Measurements from ENCODE around the gene WDR44. TPM values are rescaled to one million over a fixed set of nuclear protein-coding genes. Genes with fewer than 3 reads are reported as not detected.
A peak's percentile ranks its signal among the peaks of the same experiment; 100 is the strongest.
"Not testable (repeated sequence)": the region's sequence is repeated elsewhere in the genome, so short reads cannot be mapped to it uniquely, and the experiment has no call there.

Gene WDR44
- 20.9 and 25.3 TPM in 2 replicates for total RNA-seq (ENCODE audit: low replicate concordance)

- no peak for TF ChIP-seq CTCF (IDR thresholded peaks at IDR 0.05; ENCODE audit: insufficient read depth, low read length)
- DNase-seq (ENCODE audit: low read depth): peak; percentile 94
- peak within 1 kb of the TSS; percentile 77 for H3K4me3 ChIP-seq (ENCODE audit: low read depth, low read length)
Observed at GRCh38 chrX:118345464-118346257, at the start of gene WDR44. Gene WDR44, plus strand, starts transcription at chrX:118346106. Its CDS starts 398 bp downstream, at chrX:118346504.

- not testable (repeated sequence) for DNase-seq (ENCODE audit: low read depth); H3K4me3 ChIP-seq (ENCODE audit: low read depth, low read length)
Observed at GRCh38 chrX:118305827-118306226, 40.1 kb upstream of the WDR44 start.

- H3K4me3 ChIP-seq (ENCODE audit: low read depth, low read length): no peak overlapping the region
- DNase-seq (ENCODE audit: low read depth): no peak
- no peak for TF ChIP-seq CTCF (IDR thresholded peaks at IDR 0.05; ENCODE audit: insufficient read depth, low read length)
Observed at GRCh38 chrX:118315529-118315928, 30.4 kb upstream of the WDR44 start.

- TF ChIP-seq CTCF (IDR thresholded peaks at IDR 0.05; ENCODE audit: insufficient read depth, low read length): no peak
- H3K4me3 ChIP-seq (ENCODE audit: low read depth, low read length): no peak overlapping the region
- no peak for DNase-seq (ENCODE audit: low read depth)
Observed at GRCh38 chrX:118324588-118324987, 21.3 kb upstream of the WDR44 start.

- peak; percentile 40 for TF ChIP-seq CTCF (IDR thresholded peaks at IDR 0.05; ENCODE audit: insufficient read depth, low read length)
- no peak overlapping the region for H3K4me3 ChIP-seq (ENCODE audit: low read depth, low read length)
- DNase-seq (ENCODE audit: low read depth): peak; percentile 7
Observed at GRCh38 chrX:118325453-118325852, 20.5 kb upstream of the WDR44 start.

GRCh38 chrX:118329175-118329574 lies 16.7 kb upstream of the WDR44 start:
- no peak for TF ChIP-seq CTCF (IDR thresholded peaks at IDR 0.05; ENCODE audit: insufficient read depth, low read length)
- DNase-seq (ENCODE audit: low read depth): no peak
- H3K4me3 ChIP-seq (ENCODE audit: low read depth, low read length): no peak overlapping the region

- DNase-seq (ENCODE audit: low read depth): no peak
- TF ChIP-seq CTCF (IDR thresholded peaks at IDR 0.05; ENCODE audit: insufficient read depth, low read length): no peak
- no peak overlapping the region for H3K4me3 ChIP-seq (ENCODE audit: low read depth, low read length)
Observed at GRCh38 chrX:118337687-118338086, 8.2 kb upstream of the WDR44 start.

All from fibroblast of the aortic adventitia (primary cell).